Neuronal stem cell (in vitro differentiated cells): ENCODE data around the gene LILRB4.
A peak's percentile ranks its signal among the peaks of the same experiment; 100 is the strongest.
"Not testable (repeated sequence)": the region's sequence is repeated elsewhere in the genome, so short reads cannot be mapped to it uniquely, and the experiment has no call there.

Source experiments
- DNase-seq: peaks from one replicate; pipeline ENCODE4 v3.0.0-alpha.2; 2013; ENCODE audit warnings: low spot score
- H2AFZ ChIP-seq: one replicate; pipeline ENCODE4 v1.6.1; 2013; ENCODE audit warnings: mild to moderate bottlenecking, low read length, inconsistent platforms
- H2AK5ac ChIP-seq: 2 replicates; pipeline ENCODE4 v1.6.1; 2013; ENCODE audit warnings: low read depth, mild to moderate bottlenecking, inconsistent platforms, low read length, moderate library complexity, mixed read lengths
- H2BK120ac ChIP-seq: 2 replicates; pipeline ENCODE4 v1.6.1; 2013; ENCODE audit warnings: low read depth, mild to moderate bottlenecking, inconsistent platforms, low read length, moderate library complexity, mixed read lengths
- H2BK12ac ChIP-seq: one replicate; pipeline ENCODE4 v1.6.1; 2013; ENCODE audit warnings: low read length, inconsistent platforms
- H2BK15ac ChIP-seq: 2 replicates; pipeline ENCODE4 v1.6.1; 2013; ENCODE audit warnings: mild to moderate bottlenecking, low read length, inconsistent platforms, mixed read lengths
- H2BK5ac ChIP-seq: one replicate; pipeline ENCODE4 v1.6.1; 2013; ENCODE audit warnings: inconsistent platforms, mild to moderate bottlenecking, low read length, moderate library complexity
- H3K14ac ChIP-seq: one replicate; pipeline ENCODE4 v1.6.1; 2013; ENCODE audit warnings: low read length, inconsistent platforms
- H3K18ac ChIP-seq: 2 replicates; pipeline ENCODE4 v1.6.1; 2013; ENCODE audit warnings: low read length, inconsistent platforms
- H3K23ac ChIP-seq: 2 replicates; pipeline ENCODE4 v1.6.1; 2013; ENCODE audit warnings: low read depth, mild to moderate bottlenecking, mixed read lengths, low read length, inconsistent platforms; ENCODE audit not compliant: poor library complexity
- H3K27ac ChIP-seq: replicated peaks from 3 replicates; pipeline ENCODE4 v1.5.1; 2013; ENCODE audit warnings: low read length, inconsistent platforms
- H3K27me3 ChIP-seq, 3 experiments: 2 replicates each; pipeline ENCODE4 v1.6.1; 2013; ENCODE audit warnings: low read length in 3 of 3, mild to moderate bottlenecking in 2 of 3, inconsistent platforms in 1 of 3, low read depth in 1 of 3, mixed read lengths in 1 of 3, moderate library complexity in 1 of 3; ENCODE audit not compliant: control insufficient read depth in 3 of 3, insufficient read depth in 3 of 3
- H3K36me3 ChIP-seq, 2 donors: replicated peaks in 1 of 2; 2 replicates each; pipeline ENCODE4 v1.6.1; 2013; ENCODE audit warnings: low read length in 2 of 2; ENCODE audit not compliant: control insufficient read depth in 2 of 2, insufficient read depth in 2 of 2
- H3K4ac ChIP-seq: 2 replicates; pipeline ENCODE4 v1.6.1; 2013; ENCODE audit warnings: inconsistent platforms, mild to moderate bottlenecking, low read length, moderate library complexity
- H3K4me1 ChIP-seq, 2 donors: 1 replicate in 1 of 2; 2 replicates in 1 of 2; pipeline ENCODE4 v1.6.1; 2013; ENCODE audit warnings: low read length in 2 of 2, low read depth in 1 of 2; ENCODE audit not compliant: control insufficient read depth in 2 of 2, insufficient read depth in 1 of 2
- H3K4me2 ChIP-seq: one replicate; pipeline ENCODE4 v1.6.1; 2013; ENCODE audit warnings: mild to moderate bottlenecking, low read length, inconsistent platforms; ENCODE audit not compliant: insufficient read depth, poor library complexity, severe bottlenecking
- H3K4me3 ChIP-seq, 2 donors: 2 replicates each; pipeline ENCODE4 v1.5.1; 2013; ENCODE audit warnings: low read length in 2 of 2, mild to moderate bottlenecking in 2 of 2, inconsistent platforms in 1 of 2, moderate library complexity in 1 of 2
- H3K79me1 ChIP-seq: one replicate; pipeline ENCODE4 v1.6.1; 2013; ENCODE audit warnings: low read depth, mild to moderate bottlenecking, inconsistent platforms, low read length, moderate library complexity
- H3K9ac ChIP-seq: one replicate; pipeline ENCODE4 v1.6.1; 2013; ENCODE audit warnings: mild to moderate bottlenecking, low read depth, low read length, inconsistent platforms; ENCODE audit not compliant: poor library complexity
- H3K9me3 ChIP-seq, 2 donors: replicated peaks in 1 of 2; 2 replicates each; pipeline versions ENCODE3 to v1.6.1; 2013; ENCODE audit warnings: low read length in 2 of 2, mild to moderate bottlenecking in 2 of 2, inconsistent platforms in 1 of 2, low read depth in 1 of 2, mixed read lengths in 1 of 2, moderate library complexity in 1 of 2; ENCODE audit not compliant: control insufficient read depth in 2 of 2, insufficient read depth in 1 of 2
- H4K8ac ChIP-seq: one replicate; pipeline ENCODE4 v1.6.1; 2013; ENCODE audit warnings: low read depth, mild to moderate bottlenecking, inconsistent platforms, low read length, moderate library complexity
- H4K91ac ChIP-seq: one replicate; pipeline ENCODE4 v1.6.1; 2013; ENCODE audit warnings: low read length, low read depth, mild to moderate bottlenecking, inconsistent platforms; ENCODE audit not compliant: poor library complexity
- WGBS, 2 donors: extraction: QIAGEN DNeasy Blood & Tissue Kit; methylation state at CpG; one replicate each; pipeline ENCODE4 v1.1.7; 2013; ENCODE audit warnings: missing lambda C conversion rate in 2 of 2, mixed read lengths in 1 of 2; ENCODE audit not compliant: insufficient read length in 2 of 2, insufficient replicate concordance in 1 of 2; ENCODE audit errors: extremely low coverage in 2 of 2; 5-methylcytosine and 5-hydroxymethylcytosine counted together

Gene LILRB4

GRCh38 chr19:54626757-54627156 is 36.0 kb upstream of the LILRB4 start:
- Histone ChIP-seq H3K9me3 (peaks cover 0 to 19% of the 10 kb centered on the region in 2 donors), H2AFZ (no peak overlapping the region), H3K18ac (no peak overlapping the region), H2AK5ac (no peak overlapping the region), H4K8ac (no peak overlapping the region), H3K14ac (no peak overlapping the region), H3K9ac (no peak overlapping the region), H3K27ac (no peak overlapping the region), H2BK12ac (no peak overlapping the region), H3K4me1 (no peaks in the 10 kb centered on the region), H4K91ac (no peak overlapping the region), H3K23ac (no peak overlapping the region), H2BK120ac (no peak overlapping the region), H3K4me2 (no peak overlapping the region), H3K4me3 (no peak overlapping the region), H2BK15ac (no peak overlapping the region), H3K79me1 (no peaks in the 10 kb centered on the region), H2BK5ac (no peak overlapping the region), H3K4ac (no peak overlapping the region), H3K36me3 (no peaks in the 10 kb centered on the region), H3K27me3 (peaks cover 0 to 6% (median 2%) of the 10 kb centered on the region in 3 experiments)
- no peak for DNase-seq
- WGBS, 2 donors: no CpG with 5 or more reads among the region's 8 CpGs

DNA sequence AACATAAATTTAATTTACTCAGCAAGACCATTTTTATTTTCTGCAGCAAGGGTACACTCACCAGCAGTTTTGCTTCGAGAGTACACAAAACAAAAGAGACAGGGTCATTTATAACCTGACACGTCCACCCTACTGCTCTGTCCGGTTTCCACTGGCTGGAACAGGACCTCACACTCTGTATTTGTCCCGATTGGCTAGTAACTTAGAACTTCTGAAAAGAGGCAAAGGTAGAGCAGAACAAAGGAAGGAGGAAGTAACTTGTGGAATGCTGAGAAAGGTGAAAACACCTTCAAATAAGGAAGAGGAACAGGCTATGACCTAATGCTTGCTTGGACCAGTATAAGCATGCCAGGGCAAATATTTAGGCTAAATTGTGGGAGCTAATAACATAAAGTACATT is 34.9 kb upstream of the LILRB4 start:
- DNase-seq, H3K4me1 ChIP-seq, H2BK12ac ChIP-seq, H2AK5ac ChIP-seq, H2BK5ac ChIP-seq, H3K4me2 ChIP-seq, H2AFZ ChIP-seq, H4K8ac ChIP-seq, H3K18ac ChIP-seq, H3K9ac ChIP-seq, H3K23ac ChIP-seq, H2BK120ac ChIP-seq, H4K91ac ChIP-seq, H3K36me3 ChIP-seq, H3K27ac ChIP-seq, H3K27me3 ChIP-seq, H3K4ac ChIP-seq, H2BK15ac ChIP-seq, H3K14ac ChIP-seq, H3K79me1 ChIP-seq, H3K4me3 ChIP-seq: not testable (repeated sequence)
- H3K9me3 ChIP-seq: peaks cover 0 to 20% of the 10 kb centered on the region in 2 donors
- no CpG with 5 or more reads among the region's 4 CpGs for WGBS, 2 donors

DNA sequence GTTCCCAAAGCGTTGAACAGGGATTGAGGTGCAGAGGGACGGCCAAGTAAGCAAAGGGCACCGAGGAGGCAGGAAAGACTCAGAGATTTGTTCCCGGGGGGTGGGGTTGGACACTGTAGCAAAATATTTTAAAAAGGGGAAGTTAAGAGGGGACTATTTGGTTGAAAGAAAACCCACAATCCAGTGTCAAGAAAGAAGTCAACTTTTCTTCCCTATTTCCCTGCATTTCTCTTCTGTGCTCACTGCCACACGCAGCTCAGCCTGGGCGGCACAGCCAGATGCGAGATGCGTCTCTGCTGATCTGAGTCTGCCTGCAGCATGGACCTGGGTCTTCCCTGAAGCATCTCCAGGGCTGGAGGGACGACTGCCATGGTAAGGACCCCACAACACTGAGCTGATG is 32.5 kb upstream of the LILRB4 start, which contains the start of gene LILRB1:
TSS of gene LILRB1 (plus strand) at position 223 of the 400 bp plus-strand sequence. CDS start 590 bp downstream, outside the sequence.
- not testable (repeated sequence) for H3K9ac ChIP-seq, H4K8ac ChIP-seq, H3K4me2 ChIP-seq, H3K36me3 ChIP-seq, DNase-seq, H2BK120ac ChIP-seq, H3K23ac ChIP-seq, H4K91ac ChIP-seq, H3K27me3 ChIP-seq, H3K27ac ChIP-seq, H3K79me1 ChIP-seq, H2BK12ac ChIP-seq, H3K4me3 ChIP-seq, H2AFZ ChIP-seq, H2BK15ac ChIP-seq, H3K4ac ChIP-seq, H3K4me1 ChIP-seq, H2BK5ac ChIP-seq, H2AK5ac ChIP-seq, H3K18ac ChIP-seq
- peak within 1 kb of the TSS; percentile 21 for H3K14ac ChIP-seq
- WGBS, 2 donors: no CpG with 5 or more reads among the region's 9 CpGs
- H3K9me3 ChIP-seq: peaks cover 0 to 22% of the 10 kb centered on the region in 2 donors

DNA sequence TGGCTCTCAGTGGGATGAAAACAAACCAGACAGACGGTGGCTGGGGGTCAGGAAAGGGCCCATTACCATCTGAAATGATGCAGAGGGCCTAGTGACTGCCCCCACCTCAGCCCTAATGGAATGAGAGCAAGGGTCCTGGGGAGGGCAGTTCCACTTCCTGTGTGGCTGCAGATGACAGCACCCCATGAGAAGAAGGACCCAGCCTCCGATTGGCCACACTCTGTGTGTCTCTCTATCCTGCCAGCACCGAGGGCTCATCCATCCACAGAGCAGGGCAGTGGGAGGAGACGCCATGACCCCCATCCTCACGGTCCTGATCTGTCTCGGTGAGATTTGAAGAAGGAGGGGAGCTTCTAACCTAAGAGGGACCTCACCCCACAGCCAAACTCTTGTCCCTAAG is 32.0 kb upstream of the LILRB4 start:
- Histone ChIP-seq H3K14ac (no peak overlapping the region), H3K18ac (no peak overlapping the region), H2AFZ (no peak overlapping the region), H3K79me1 (no peaks in the 10 kb centered on the region), H2AK5ac (no peak overlapping the region), H4K8ac (no peak overlapping the region), H3K4me3 (no peak overlapping the region), H3K9me3 (peaks cover 0 to 22% of the 10 kb centered on the region in 2 donors), H2BK5ac (no peak overlapping the region), H2BK15ac (no peak overlapping the region), H3K4me2 (no peak overlapping the region), H3K9ac (no peak overlapping the region), H2BK120ac (no peak overlapping the region), H3K27me3 (peaks cover 0 to 9% (median 2%) of the 10 kb centered on the region in 3 experiments), H4K91ac (no peak overlapping the region), H3K23ac (no peak overlapping the region), H3K4me1 (no peaks in the 10 kb centered on the region), H2BK12ac (no peak overlapping the region), H3K4ac (no peak overlapping the region), H3K27ac (no peak overlapping the region), H3K36me3 (no peaks in the 10 kb centered on the region)
- DNase-seq: no peak
- WGBS, 2 donors: no CpG with 5 or more reads among the region's 6 CpGs
